ENCODE measurements around the gene THSD4.

THSD4 gene

GRCh38 chr15:71743861-71744382, 628.7 kb downstream of the THSD4 start:
- in situ Hi-C loops (cut with HindIII; ENCODE audit: low sequenced_read_pairs), result no loop called here

- in situ Hi-C loops (cut with HindIII; ENCODE audit: low sequenced_read_pairs), result no loop called here
These were observed 631.4 kb downstream of the THSD4 start for GRCh38 chr15:71746719-71747118.

- in situ Hi-C loops (cut with HindIII; ENCODE audit: low sequenced_read_pairs), result no loop called here
These were observed 632.1 kb downstream of the THSD4 start for GRCh38 chr15:71747128-71748083.

- in situ Hi-C loops (cut with HindIII; ENCODE audit: low sequenced_read_pairs), result no loop called here
These were observed 633.0 kb downstream of the THSD4 start for GRCh38 chr15:71748293-71748718.

- in situ Hi-C loops (cut with HindIII; ENCODE audit: low sequenced_read_pairs), result no loop called here
These were observed 634.2 kb downstream of the THSD4 start for GRCh38 chr15:71749500-71749899.

GRCh38 chr15:71752128-71752527, 636.9 kb downstream of the THSD4 start:
- in situ Hi-C loops (cut with HindIII; ENCODE audit: low sequenced_read_pairs), result loop anchor here (5.0 kb wide), 1 partner anchor 50 kb away; no protein-coding TSS in a partner anchor

GRCh38 chr15:71752604-71753289, 637.5 kb downstream of the THSD4 start:
- in situ Hi-C loops (cut with HindIII; ENCODE audit: low sequenced_read_pairs), result loop anchor here (5.0 kb wide), 1 partner anchor 50 kb away; no protein-coding TSS in a partner anchor

GRCh38 chr15:71753346-71753745, 638.1 kb downstream of the THSD4 start:
- in situ Hi-C loops (cut with HindIII; ENCODE audit: low sequenced_read_pairs), result loop anchor here (5.0 kb wide), 1 partner anchor 49 kb away; no protein-coding TSS in a partner anchor

- in situ Hi-C loops (cut with HindIII; ENCODE audit: low sequenced_read_pairs), result loop anchor here (5.0 kb wide), 1 partner anchor 48 kb away; no protein-coding TSS in a partner anchor
These were observed 639.4 kb downstream of the THSD4 start for GRCh38 chr15:71754660-71755059.

- in situ Hi-C loops (cut with HindIII; ENCODE audit: low sequenced_read_pairs), result no loop called here
These were observed 640.1 kb downstream of the THSD4 start for GRCh38 chr15:71755092-71755970.

GRCh38 chr15:71756599-71757352, 641.5 kb downstream of the THSD4 start:
- in situ Hi-C loops (cut with HindIII; ENCODE audit: low sequenced_read_pairs), result no loop called here

- in situ Hi-C loops (cut with HindIII; ENCODE audit: low sequenced_read_pairs), result no loop called here
These were observed 642.7 kb downstream of the THSD4 start for GRCh38 chr15:71757741-71758530.

GRCh38 chr15:71758711-71759110, 643.4 kb downstream of the THSD4 start:
- in situ Hi-C loops (cut with HindIII; ENCODE audit: low sequenced_read_pairs), result no loop called here

- in situ Hi-C loops (cut with HindIII; ENCODE audit: low sequenced_read_pairs), result no loop called here
These were observed 645.6 kb downstream of the THSD4 start for GRCh38 chr15:71760852-71761251.

- in situ Hi-C loops (cut with HindIII; ENCODE audit: low sequenced_read_pairs), result no loop called here
These were observed 646.4 kb downstream of the THSD4 start for GRCh38 chr15:71761649-71762048.

- in situ Hi-C loops (cut with HindIII; ENCODE audit: low sequenced_read_pairs), result no loop called here
These were observed 652.9 kb downstream of the THSD4 start for GRCh38 chr15:71768184-71768583.

GRCh38 chr15:71773206-71773859, 658.1 kb downstream of the THSD4 start:
- in situ Hi-C loops (cut with HindIII; ENCODE audit: low sequenced_read_pairs), result no loop called here

- in situ Hi-C loops (cut with HindIII; ENCODE audit: low sequenced_read_pairs), result no loop called here
These were observed 660.6 kb downstream of the THSD4 start for GRCh38 chr15:71775856-71776255.

Measured in endothelial cell of hepatic sinusoid (primary cell).